ENCODE measurements around the gene LGI1. TPM values are rescaled to one million over a fixed set of nuclear protein-coding genes. Genes with fewer than 3 reads are reported as not detected.

The LGI1 gene
- total RNA-seq, 2 donors from 2014 or later, result 0.44 TPM; not detected in 1

DNA sequence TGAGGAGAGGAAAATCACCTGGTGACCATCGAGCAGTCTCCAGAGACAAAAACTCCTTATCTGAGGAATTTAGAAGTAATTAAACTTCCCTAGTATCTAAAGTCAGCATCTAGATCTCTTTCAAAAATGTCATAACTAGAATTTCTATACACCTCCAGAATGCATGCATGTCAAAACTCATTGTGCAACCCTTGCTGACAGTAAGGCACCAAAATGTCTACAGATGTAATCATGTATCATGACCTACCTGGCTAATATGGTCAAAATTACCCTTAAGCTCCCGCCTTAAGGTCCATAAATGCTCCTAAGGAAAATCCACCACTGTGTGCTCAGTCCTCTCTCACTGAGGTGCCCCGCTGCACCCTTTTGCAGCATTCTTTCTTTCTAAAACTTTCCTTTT is 16.4 kb upstream of the LGI1 start:
- no peak overlapping the region for H3K4me3 ChIP-seq
- TF ChIP-seq, protein P1, sequence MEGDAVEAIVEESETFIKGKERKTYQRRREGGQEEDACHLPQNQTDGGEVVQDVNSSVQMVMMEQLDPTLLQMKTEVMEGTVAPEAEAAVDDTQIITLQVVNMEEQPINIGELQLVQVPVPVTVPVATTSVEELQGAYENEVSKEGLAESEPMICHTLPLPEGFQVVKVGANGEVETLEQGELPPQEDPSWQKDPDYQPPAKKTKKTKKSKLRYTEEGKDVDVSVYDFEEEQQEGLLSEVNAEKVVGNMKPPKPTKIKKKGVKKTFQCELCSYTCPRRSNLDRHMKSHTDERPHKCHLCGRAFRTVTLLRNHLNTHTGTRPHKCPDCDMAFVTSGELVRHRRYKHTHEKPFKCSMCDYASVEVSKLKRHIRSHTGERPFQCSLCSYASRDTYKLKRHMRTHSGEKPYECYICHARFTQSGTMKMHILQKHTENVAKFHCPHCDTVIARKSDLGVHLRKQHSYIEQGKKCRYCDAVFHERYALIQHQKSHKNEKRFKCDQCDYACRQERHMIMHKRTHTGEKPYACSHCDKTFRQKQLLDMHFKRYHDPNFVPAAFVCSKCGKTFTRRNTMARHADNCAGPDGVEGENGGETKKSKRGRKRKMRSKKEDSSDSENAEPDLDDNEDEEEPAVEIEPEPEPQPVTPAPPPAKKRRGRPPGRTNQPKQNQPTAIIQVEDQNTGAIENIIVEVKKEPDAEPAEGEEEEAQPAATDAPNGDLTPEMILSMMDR (IDR thresholded peaks at IDR 0.05), result no peak
- DNase-seq (ENCODE audit: low spot score), result no peak
- H3K9me3 ChIP-seq, result no peaks in the 10 kb centered on the region
- H3K36me3 ChIP-seq, result no peaks in the 10 kb centered on the region
- no peak overlapping the region for H3K27ac ChIP-seq
- no peaks in the 10 kb centered on the region for H3K27me3 ChIP-seq
- H3K4me1 ChIP-seq, result no peaks in the 10 kb centered on the region

DNA sequence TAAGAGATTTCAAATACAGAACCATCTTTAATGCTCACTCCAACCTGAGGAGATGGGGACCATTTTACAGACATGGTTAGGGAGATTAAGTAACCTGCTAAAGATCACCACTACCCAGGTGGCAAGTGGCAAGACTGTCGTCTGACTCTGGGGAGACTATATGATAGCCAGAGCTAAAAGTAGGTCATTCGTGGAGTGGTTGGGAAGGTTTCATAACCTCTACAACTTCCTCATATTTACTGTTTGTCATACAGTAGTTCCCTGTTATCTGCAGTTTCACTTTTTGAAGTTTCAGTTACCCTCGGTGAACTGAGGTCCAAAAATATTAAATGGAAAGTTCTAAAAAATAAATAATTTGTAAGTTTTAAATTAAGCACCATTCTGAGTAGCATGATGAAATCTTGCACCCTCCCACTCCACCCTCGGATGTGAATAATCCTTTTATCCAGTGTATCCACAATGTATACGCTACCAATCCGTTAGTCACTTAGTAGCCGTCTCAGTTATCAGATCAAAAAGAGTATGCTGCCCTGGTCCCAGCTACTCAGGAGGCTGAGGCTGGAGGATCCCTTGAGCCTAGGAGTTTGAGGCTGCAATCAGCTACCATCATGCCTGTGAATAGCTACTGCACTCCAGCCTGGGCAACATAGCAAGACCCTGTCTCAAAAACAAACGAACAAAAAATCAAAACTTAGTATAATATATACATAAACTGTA is 14.9 kb upstream of the LGI1 start:
- no peak for DNase-seq (ENCODE audit: low spot score)
- no peaks in the 10 kb centered on the region for H3K36me3 ChIP-seq
- no peak overlapping the region for H3K4me3 ChIP-seq
- TF ChIP-seq, protein P1 (IDR thresholded peaks at IDR 0.05), result no peak
- no peaks in the 10 kb centered on the region for H3K9me3 ChIP-seq
- H3K27me3 ChIP-seq, result no peaks in the 10 kb centered on the region
- H3K4me1 ChIP-seq, result peaks cover 0 to 4% of the 10 kb centered on the region in 2 donors
- no peak overlapping the region for H3K27ac ChIP-seq

DNA sequence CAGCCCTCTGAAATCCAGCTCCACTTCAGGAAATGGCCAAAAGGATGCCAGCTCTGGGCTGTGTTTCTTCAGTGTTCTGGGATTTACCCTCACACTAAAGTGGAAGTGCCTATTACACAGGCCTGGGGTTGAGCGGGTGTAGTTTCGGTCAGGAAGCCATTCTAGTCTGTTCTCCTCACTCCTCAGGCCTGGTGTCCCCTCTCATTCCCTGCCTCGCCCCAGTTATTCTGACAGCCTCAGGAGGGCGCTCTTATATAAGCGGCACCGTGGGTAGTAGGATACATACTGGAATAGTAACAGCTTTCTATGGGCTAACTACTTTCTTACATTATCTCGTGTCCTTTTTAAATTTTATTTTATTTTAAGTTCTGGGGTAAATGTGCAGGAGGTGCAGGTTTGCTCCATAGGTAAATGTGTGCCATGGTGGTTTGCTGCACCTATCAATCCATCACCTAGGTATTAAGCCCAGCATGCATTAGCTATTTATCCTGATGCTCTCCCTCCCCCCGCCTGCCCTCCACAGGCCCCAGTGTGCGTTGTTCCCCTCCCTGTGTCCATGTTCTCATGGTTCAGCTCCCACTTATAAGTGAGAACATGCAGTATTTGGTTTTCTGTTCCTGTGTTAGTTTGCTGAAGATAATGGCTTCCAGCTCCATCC is 12.2 kb upstream of the LGI1 start:
- H3K9me3 ChIP-seq, result no peaks in the 10 kb centered on the region
- H3K36me3 ChIP-seq, result no peaks in the 10 kb centered on the region
- no peak for DNase-seq (ENCODE audit: low spot score)
- H3K4me1 ChIP-seq, result peaks cover 0 to 4% of the 10 kb centered on the region in 2 donors
- no peak overlapping the region for H3K4me3 ChIP-seq
- TF ChIP-seq, protein P1 (IDR thresholded peaks at IDR 0.05), result peak in 1 of 2 donors; percentile 25
- no peaks in the 10 kb centered on the region for H3K27me3 ChIP-seq
- no peak overlapping the region for H3K27ac ChIP-seq

DNA sequence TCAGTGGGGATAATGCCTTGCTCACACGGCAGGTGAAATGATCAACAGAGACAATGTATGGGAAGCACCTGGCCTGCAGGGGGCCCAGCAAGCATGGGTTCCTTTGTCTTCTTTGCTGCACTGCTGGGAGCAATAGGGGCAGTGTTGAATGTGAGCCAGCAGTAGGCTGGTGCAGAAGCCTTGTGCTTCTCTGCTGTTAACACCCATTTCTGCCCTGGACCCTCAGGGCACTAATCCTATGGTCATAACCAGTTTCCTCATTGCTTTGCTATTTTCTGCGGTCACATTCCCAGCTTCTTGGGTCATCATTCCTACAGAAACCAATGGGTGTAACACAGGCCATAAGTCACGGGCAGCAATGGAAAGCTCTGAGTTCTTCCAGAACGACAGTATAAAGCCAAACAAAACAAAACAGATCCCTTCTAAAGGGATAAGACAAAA is 10.9 kb upstream of the LGI1 start:
- Histone ChIP-seq H3K27ac (peak overlapping the region in 1 of 2 donors; percentile 18), H3K4me1 (peaks cover 0 to 4% of the 10 kb centered on the region in 2 donors)
- TF ChIP-seq, protein P1 (IDR thresholded peaks at IDR 0.05), result no peak

DNA sequence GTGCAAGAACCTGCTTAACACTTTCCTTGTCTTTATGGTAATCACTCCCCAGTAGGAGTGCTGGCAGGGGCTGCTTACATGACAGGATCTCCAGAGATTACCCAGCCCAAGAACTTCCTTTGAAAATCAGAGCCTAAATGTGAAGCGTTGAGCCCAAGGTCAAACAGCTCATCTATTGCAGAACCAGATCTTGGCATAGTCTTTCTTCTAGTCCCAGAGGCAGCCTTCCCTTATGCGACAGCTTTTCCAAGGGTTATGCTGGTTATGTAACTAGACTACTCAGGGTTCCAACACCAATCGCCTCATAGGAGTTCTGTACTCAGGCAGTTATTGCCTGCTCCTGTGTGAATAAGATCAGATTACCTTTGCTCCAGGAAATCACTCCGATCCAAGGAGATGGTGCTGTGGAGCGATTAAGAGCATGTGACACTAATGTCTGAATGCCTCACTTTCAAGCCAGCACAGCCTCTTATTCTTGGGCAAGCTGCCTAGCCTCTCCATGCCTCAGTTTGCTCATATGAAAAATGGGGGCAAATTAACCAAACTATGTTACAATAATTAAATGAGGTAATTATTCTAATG is 8.4 kb upstream of the LGI1 start:
- Histone ChIP-seq H3K9me3 (no peaks in the 10 kb centered on the region), H3K4me1 (peaks cover 0 to 10% of the 10 kb centered on the region in 2 donors), H3K36me3 (no peaks in the 10 kb centered on the region), H3K4me3 (no peak overlapping the region), H3K27ac (no peak overlapping the region), H3K27me3 (no peaks in the 10 kb centered on the region)
- DNase-seq (ENCODE audit: low spot score), result no peak
- TF ChIP-seq, protein P1 (IDR thresholded peaks at IDR 0.05), result no peak

More for the DNA sequence above, 10.9 kb upstream of the LGI1 start:
- no peak for DNase-seq (ENCODE audit: low spot score)
- no peaks in the 10 kb centered on the region for H3K9me3 ChIP-seq
- H3K4me3 ChIP-seq, result no peak overlapping the region
- H3K27me3 ChIP-seq, result no peaks in the 10 kb centered on the region
- no peaks in the 10 kb centered on the region for H3K36me3 ChIP-seq
